SH-SY5Y (cell line): ENCODE results near the gene HTD2.

Experiments used
- GATA2 ChIP-seq: IDR thresholded peaks from 2 replicates; pipeline ENCODE4 v1.6.1; 2011; ENCODE audit warnings: mild to moderate bottlenecking, low read depth, low read length
- GATA3 ChIP-seq: IDR thresholded peaks from 2 replicates; pipeline ENCODE4 v1.6.1; 2011; ENCODE audit warnings: low read depth, mild to moderate bottlenecking, low read length, moderate library complexity

- TF ChIP-seq GATA2 = no peak
- TF ChIP-seq GATA3 = no peak
Measured at GRCh38 chr3:58355179-58355578, 48.9 kb downstream of the HTD2 start.
